ENCODE measurements around the gene USP40.
A peak's percentile ranks its signal among the peaks of the same experiment; 100 is the strongest.

GRCh38 chr2:233449081-233449901, 117.3 kb downstream of the USP40 start:
- TF ChIP-seq EP300 (IDR thresholded peaks at IDR 0.05) (no peak), CTCF (IDR thresholded peaks at IDR 0.05) (peak; percentile 65), MAX (IDR thresholded peaks at IDR 0.05) (no peak), ZSCAN20 (CRISPR knock-in tag; IDR thresholded peaks at IDR 0.05) (no peak), BHLHE40 (IDR thresholded peaks at IDR 0.05; ENCODE audit: low read depth, low read length) (no peak), RAD21 (conservative IDR thresholded peaks at IDR 0.05 in 1 of 2, IDR thresholded peaks at IDR 0.05 in 1 of 2) (peak; percentile 74 to 79), JUN (IDR thresholded peaks at IDR 0.05) (no peak), POLR2A (IDR thresholded peaks at IDR 0.05; ENCODE audit: low read length) (no peak), CEBPB (IDR thresholded peaks at IDR 0.05) (no peak), ZC3H11A (IDR thresholded peaks at IDR 0.05) (no peak)
